NCI-H1092 (cell line): ENCODE measurements around the gene CDH19.
A peak's percentile ranks its signal among the peaks of the same experiment; 100 is the strongest.

Experiments
- DNase-seq: peaks from one replicate; lab custom pipeline; 2025; lab: John Stamatoyannopoulos, UW

CDH19 gene

GRCh38 chr18:66603941-66604627, at the start of gene CDH19:
TSS of gene CDH19 (minus strand) at chr18:66604090. CDS start at chr18:66572204, 31,886 bp downstream.
- no peak for DNase-seq

GRCh38 chr18:66647671-66648070, 43.8 kb upstream of the CDH19 start:
- no peak for DNase-seq

- DNase-seq: no peak
Observed at GRCh38 chr18:66646609-66647008, 42.7 kb upstream of the CDH19 start.

GRCh38 chr18:66645983-66646382, 42.1 kb upstream of the CDH19 start:
- DNase-seq: no peak

GRCh38 chr18:66641056-66641455, 37.2 kb upstream of the CDH19 start:
- no peak for DNase-seq

- no peak for DNase-seq
Observed at GRCh38 chr18:66640431-66640830, 36.5 kb upstream of the CDH19 start.

GRCh38 chr18:66638856-66639629, 35.2 kb upstream of the CDH19 start:
- no peak for DNase-seq

GRCh38 chr18:66635342-66635741, 31.5 kb upstream of the CDH19 start:
- no peak for DNase-seq

GRCh38 chr18:66632756-66633155, 28.9 kb upstream of the CDH19 start:
- DNase-seq: no peak

- DNase-seq: no peak
Observed at GRCh38 chr18:66630831-66631230, 26.9 kb upstream of the CDH19 start.

GRCh38 chr18:66623821-66624220, 19.9 kb upstream of the CDH19 start:
- DNase-seq: no peak

- no peak for DNase-seq
Observed at GRCh38 chr18:66621816-66622576, 18.1 kb upstream of the CDH19 start.

- DNase-seq: peak; percentile 5
Observed at GRCh38 chr18:66616523-66616983, 12.7 kb upstream of the CDH19 start.

- no peak for DNase-seq
Observed at GRCh38 chr18:66615176-66615575, 11.3 kb upstream of the CDH19 start.

- no peak for DNase-seq
Observed at GRCh38 chr18:66607632-66608031, 3.7 kb upstream of the CDH19 start.

GRCh38 chr18:66601649-66602048, 2.2 kb downstream of the CDH19 start:
- DNase-seq: no peak

- no peak for DNase-seq
Observed at GRCh38 chr18:66599190-66599589, 4.7 kb downstream of the CDH19 start.

- no peak for DNase-seq
Observed at GRCh38 chr18:66587430-66587829, 16.5 kb downstream of the CDH19 start.

- DNase-seq: no peak
Observed at GRCh38 chr18:66582211-66582610, 21.7 kb downstream of the CDH19 start.

- DNase-seq: no peak
Observed at GRCh38 chr18:66575263-66575662, 28.6 kb downstream of the CDH19 start.

GRCh38 chr18:66571845-66572244, 32.0 kb downstream of the CDH19 start:
- DNase-seq: no peak

GRCh38 chr18:66566616-66567015, 37.3 kb downstream of the CDH19 start:
- DNase-seq: no peak

- no peak for DNase-seq
Observed at GRCh38 chr18:66564236-66564635, 39.7 kb downstream of the CDH19 start.
